Sciatic nerve (tissue), 2 donors: ENCODE results near the gene MYO5B. TPM values are rescaled to one million over a fixed set of nuclear protein-coding genes. Genes with fewer than 3 reads are reported as not detected.

Source experiments
- ATAC-seq: fragments of 200-7000 bp; cut with Tn5 transposase; one replicate; pipeline ENCODE4 v1.9.1; 2020; ENCODE audit warnings: mild to moderate bottlenecking, moderate library complexity
- DNase-seq: peaks from one replicate; pipeline ENCODE4 v3.0.0-alpha.2; 2020; ENCODE audit warnings: low spot score
- intact Hi-C: fragments of 100-400 bp; cut with DNase I; formaldehyde crosslinking; loops from one replicate; pipeline ENCODE4 v1.14.2; 2022
- total RNA-seq: library from RNA; stranded (reverse); fragmentation: NEBNext Ultra II Directional; extraction: Animal tissue kit (Norgen Biotek cat#: 25700); gene quantifications from one replicate; pipeline ENCODE4 v1.2.1, GENCODE V29; 2021
- donor health status: DM: no; HTN: no; CAD: no.
- donor health status: DM: no; HTN: no; CAD: no.

MYO5B gene
- total RNA-seq, 1 donor from 2014 or later = 9.9 TPM

- ATAC-seq (no peak), DNase-seq (no peak)
- intact Hi-C loops = no loop called here
Measured at GRCh38 chr18:49966090-49966489, 228.9 kb downstream of the MYO5B start.

GRCh38 chr18:49963217-49963616 lies 231.7 kb downstream of the MYO5B start:
- no peak for DNase-seq
- ATAC-seq = no peak
- intact Hi-C loops = no loop called here

GRCh38 chr18:49961271-49961670 lies 233.7 kb downstream of the MYO5B start:
- no peak for DNase-seq
- ATAC-seq = no peak
- intact Hi-C loops = no loop called here

- intact Hi-C loops = no loop called here
- no peak for DNase-seq
- no peak for ATAC-seq
Measured at GRCh38 chr18:49960376-49960775, 234.6 kb downstream of the MYO5B start.

- no peak for ATAC-seq
- no peak for DNase-seq
- intact Hi-C loops = no loop called here
Measured at GRCh38 chr18:49959176-49959575, 235.8 kb downstream of the MYO5B start.

GRCh38 chr18:49955263-49955662 lies 239.7 kb downstream of the MYO5B start:
- ATAC-seq (no peak), DNase-seq (no peak)
- intact Hi-C loops = no loop called here

GRCh38 chr18:49953391-49953790 lies 241.6 kb downstream of the MYO5B start:
- ATAC-seq (no peak), DNase-seq (no peak)
- intact Hi-C loops = no loop called here

- DNase-seq (no peak), ATAC-seq (no peak)
- intact Hi-C loops = no loop called here
Measured at GRCh38 chr18:49949951-49950395, 245.0 kb downstream of the MYO5B start.

- no peak for DNase-seq
- intact Hi-C loops = no loop called here
- no peak for ATAC-seq
Measured at GRCh38 chr18:49948975-49949374, 246.0 kb downstream of the MYO5B start.

GRCh38 chr18:49944663-49945062 lies 250.3 kb downstream of the MYO5B start:
- DNase-seq = no peak
- ATAC-seq = peak; percentile 81
- intact Hi-C loops = no loop called here

GRCh38 chr18:49936821-49937220 lies 258.1 kb downstream of the MYO5B start:
- ATAC-seq = no peak
- intact Hi-C loops = no loop called here
- DNase-seq = no peak

- ATAC-seq = no peak
- intact Hi-C loops = no loop called here
- no peak for DNase-seq
Measured at GRCh38 chr18:49935215-49935614, 259.7 kb downstream of the MYO5B start.

- ATAC-seq (peak; percentile 39), DNase-seq (no peak)
- intact Hi-C loops = no loop called here
Measured at GRCh38 chr18:49934457-49934856, 260.5 kb downstream of the MYO5B start.

- DNase-seq (no peak), ATAC-seq (no peak)
- intact Hi-C loops = no loop called here
Measured at GRCh38 chr18:49933530-49934128, 261.3 kb downstream of the MYO5B start.

- DNase-seq = no peak
- no peak for ATAC-seq
- intact Hi-C loops = no loop called here
Measured at GRCh38 chr18:49931760-49932159, 263.2 kb downstream of the MYO5B start.

- intact Hi-C loops = no loop called here
- ATAC-seq = no peak
- DNase-seq = no peak
Measured at GRCh38 chr18:49931179-49931578, 263.8 kb downstream of the MYO5B start.

GRCh38 chr18:49926106-49926745 lies 268.7 kb downstream of the MYO5B start:
- peak; percentile 80 for ATAC-seq
- intact Hi-C loops = no loop called here
- no peak for DNase-seq

GRCh38 chr18:49924293-49924983 lies 270.5 kb downstream of the MYO5B start:
- ATAC-seq (no peak), DNase-seq (no peak)
- intact Hi-C loops = no loop called here

GRCh38 chr18:49922228-49922627 lies 272.7 kb downstream of the MYO5B start:
- intact Hi-C loops = no loop called here
- no peak for DNase-seq
- ATAC-seq = no peak

- DNase-seq = no peak
- intact Hi-C loops = no loop called here
- no peak for ATAC-seq
Measured at GRCh38 chr18:49921318-49921985, 273.5 kb downstream of the MYO5B start.
